Activated T-helper 17 cell treated with anti-CD3 and anti-CD28 coated beads, Interleukin-2, amount 50 U/mL, for 72 hours (primary cell): ENCODE measurements around the gene MED15. TPM values are rescaled to one million over a fixed set of nuclear protein-coding genes. Genes with fewer than 3 reads are reported as not detected.
"Not testable (repeated sequence)": the region's sequence is repeated elsewhere in the genome, so short reads cannot be mapped to it uniquely, and the experiment has no call there.

Source experiments
- ATAC-seq: fragments of 150-1000 bp; cut with Tn5 transposase; replicated peaks from 2 replicates; pipeline ENCODE4 v1.10.0; 2021; ENCODE audit warnings: mild to moderate bottlenecking, moderate library complexity
- H3K27ac Mint-ChIP-seq: one replicate; pipeline ENCODE4 v1.8.0; 2022; ENCODE audit warnings: mixed read lengths
- H3K27me3 Mint-ChIP-seq: one replicate; pipeline ENCODE4 v1.8.0; 2022; ENCODE audit warnings: mixed read lengths
- H3K36me3 Mint-ChIP-seq: one replicate; pipeline ENCODE4 v1.8.0; 2022; ENCODE audit warnings: low read depth, mild to moderate bottlenecking, mixed read lengths
- H3K4me1 Mint-ChIP-seq: one replicate; pipeline ENCODE4 v1.8.0; 2022; ENCODE audit warnings: mixed read lengths
- H3K4me3 Mint-ChIP-seq: one replicate; pipeline ENCODE4 v1.8.0; 2022; ENCODE audit warnings: mild to moderate bottlenecking, mixed read lengths
- H3K9me3 Mint-ChIP-seq: one replicate; pipeline ENCODE4 v1.8.0; 2022; ENCODE audit warnings: mixed read lengths
- total RNA-seq, 2 donors: library from RNA; stranded (reverse); gene quantifications; one replicate each; pipeline ENCODE4 v1.2.3, GENCODE V29; 2022

Gene MED15
- total RNA-seq, 2 donors from 2014 or later: 115 to 118 TPM

DNA sequence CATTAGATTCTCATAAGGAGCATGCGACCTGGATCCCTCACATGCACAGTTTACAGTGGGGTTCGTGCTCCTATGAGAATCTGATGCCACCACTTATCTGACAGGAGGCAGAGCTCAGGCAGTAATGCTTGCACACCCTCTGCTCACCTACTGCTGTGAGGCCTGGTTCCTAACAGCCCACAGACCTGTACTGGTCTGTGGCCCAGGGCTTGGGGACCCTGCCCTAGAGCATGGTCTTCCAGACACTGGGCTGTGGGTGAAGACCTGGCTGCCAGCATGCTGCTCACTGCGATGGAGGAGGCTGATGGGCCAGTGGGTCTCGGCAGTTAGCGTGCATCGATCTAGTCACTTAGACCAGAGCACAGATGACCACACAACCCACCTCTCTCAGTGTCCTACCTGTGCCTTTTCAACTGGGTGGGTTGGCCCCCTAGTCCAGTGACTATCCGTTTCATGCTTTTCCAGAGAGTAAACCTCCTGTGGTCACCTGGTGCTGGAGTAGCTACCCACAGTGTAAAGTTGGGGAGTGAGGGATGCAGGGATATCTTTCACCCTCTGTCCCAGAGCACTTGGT lies 21.1 kb downstream of the MED15 start:
- Mint-ChIP-seq H3K4me1 (peaks cover 50% of the 10 kb centered on the region), H3K9me3 (no peaks in the 10 kb centered on the region), H3K36me3 (peaks cover 68% of the 10 kb centered on the region), H3K4me3 (peak overlapping the region; percentile 13), H3K27ac (peak overlapping the region; percentile 35), H3K27me3 (no peaks in the 10 kb centered on the region)
- ATAC-seq: no peak

- peaks cover 48% of the 10 kb centered on the region for H3K4me1 Mint-ChIP-seq
- H3K36me3 Mint-ChIP-seq: peaks cover 61% of the 10 kb centered on the region
- no peaks in the 10 kb centered on the region for H3K9me3 Mint-ChIP-seq
- peak overlapping the region; percentile 36 for H3K27ac Mint-ChIP-seq
- no peak overlapping the region for H3K4me3 Mint-ChIP-seq
- H3K27me3 Mint-ChIP-seq: no peaks in the 10 kb centered on the region
- ATAC-seq: no peak
Measured at GRCh38 chr22:20530368-20531153, 23.2 kb downstream of the MED15 start.

- Mint-ChIP-seq H3K27ac (no peak overlapping the region), H3K4me3 (no peak overlapping the region)
Measured at GRCh38 chr22:20531154-20531403, 23.7 kb downstream of the MED15 start.

DNA sequence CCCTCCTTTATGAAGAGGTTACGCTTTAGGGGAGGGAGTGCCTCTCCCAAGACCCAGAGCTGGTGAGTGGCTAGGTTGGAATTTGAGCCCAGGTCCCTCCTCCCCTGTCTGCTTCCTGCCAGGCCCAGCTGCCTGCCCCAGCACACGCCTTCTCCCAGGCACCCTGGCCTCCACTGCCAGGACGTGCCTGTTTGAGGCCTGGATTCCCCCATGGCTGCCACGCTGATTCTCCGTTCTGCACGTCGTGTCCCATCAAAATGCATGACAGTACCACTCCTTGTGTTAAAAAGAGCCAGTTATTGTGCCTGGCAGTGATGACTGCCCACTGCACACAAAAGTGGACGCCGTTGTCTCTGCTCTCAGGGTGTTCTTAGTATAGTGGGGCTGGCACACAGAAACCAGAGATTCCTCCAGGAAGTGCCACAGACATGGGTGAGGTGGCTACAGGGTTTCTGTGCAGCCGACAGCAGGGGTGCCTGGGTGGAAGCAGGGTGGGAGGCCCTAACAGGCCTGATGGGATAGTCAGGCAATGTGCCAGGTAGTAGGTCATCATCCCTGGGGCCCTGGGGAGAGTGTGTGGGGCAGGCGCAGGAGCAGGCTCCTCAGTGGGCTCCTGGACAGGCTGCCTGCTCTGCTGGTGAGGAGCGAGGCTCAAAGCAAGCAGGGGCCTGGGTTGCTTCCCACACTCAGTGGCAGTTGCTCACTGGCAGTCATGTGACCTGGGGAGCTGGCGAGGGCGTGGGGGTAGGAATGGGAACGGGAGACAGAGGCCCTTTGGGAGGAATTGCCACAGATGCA lies 24.2 kb downstream of the MED15 start:
- Mint-ChIP-seq H3K27ac (peak overlapping the region; percentile 87), H3K36me3 (peaks cover 56% of the 10 kb centered on the region), H3K27me3 (no peaks in the 10 kb centered on the region), H3K4me3 (no peak overlapping the region), H3K4me1 (peaks cover 42% of the 10 kb centered on the region), H3K9me3 (no peaks in the 10 kb centered on the region)
- ATAC-seq: no peak

More at GRCh38 chr22:20531154-20531403, 23.7 kb downstream of the MED15 start:
- no peak for ATAC-seq
- Mint-ChIP-seq H3K36me3 (peaks cover 59% of the 10 kb centered on the region), H3K27me3 (no peaks in the 10 kb centered on the region), H3K9me3 (no peaks in the 10 kb centered on the region), H3K4me1 (peaks cover 47% of the 10 kb centered on the region)

GRCh38 chr22:20532256-20532993 lies 25.0 kb downstream of the MED15 start:
- Mint-ChIP-seq H3K4me3 (no peak overlapping the region), H3K27ac (peak overlapping the region; percentile 87), H3K27me3 (no peaks in the 10 kb centered on the region), H3K4me1 (peaks cover 34% of the 10 kb centered on the region), H3K36me3 (peaks cover 54% of the 10 kb centered on the region), H3K9me3 (no peaks in the 10 kb centered on the region)
- no peak for ATAC-seq

DNA sequence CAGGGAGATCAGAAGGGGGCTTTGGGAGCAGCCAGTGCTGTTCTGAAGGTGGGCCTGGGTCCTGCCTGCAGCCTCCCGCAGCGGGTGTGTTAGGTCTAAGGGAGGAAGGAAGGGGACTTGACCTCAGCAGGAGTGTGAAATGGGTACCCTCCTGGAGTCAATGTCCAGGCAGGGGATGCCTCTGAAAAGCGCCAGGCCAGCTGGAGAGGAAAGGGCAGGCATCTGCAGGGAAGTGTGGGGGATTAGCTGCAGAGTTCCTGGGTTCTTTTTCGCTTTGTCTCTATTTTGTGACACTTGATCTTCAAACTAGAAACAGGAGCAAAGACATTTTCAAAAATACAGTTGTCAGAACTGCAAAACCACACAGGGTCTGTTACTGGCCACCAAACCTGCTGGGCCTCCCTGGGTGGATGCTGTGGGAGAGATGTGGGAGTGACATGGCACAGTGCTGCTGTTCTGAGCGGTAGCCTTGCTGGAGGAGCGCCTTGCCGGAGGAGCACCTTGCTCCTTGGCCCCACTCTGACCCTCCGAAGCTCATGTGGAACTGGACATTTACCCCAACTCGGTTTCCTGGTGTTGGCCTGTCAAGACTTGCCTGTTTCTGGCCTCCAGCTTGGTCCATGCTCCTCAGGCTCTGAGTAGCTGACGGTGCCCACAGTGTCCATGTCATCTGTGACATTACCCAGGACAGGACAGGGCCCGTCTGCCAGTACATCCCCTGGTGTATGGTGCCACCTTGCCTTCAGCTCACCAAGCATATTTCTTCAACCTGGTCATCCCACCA lies 25.9 kb downstream of the MED15 start:
- no peak for ATAC-seq
- Mint-ChIP-seq H3K4me3 (no peak overlapping the region), H3K27ac (peak overlapping the region; percentile 68), H3K9me3 (no peaks in the 10 kb centered on the region), H3K36me3 (peaks cover 54% of the 10 kb centered on the region), H3K27me3 (no peaks in the 10 kb centered on the region), H3K4me1 (peaks cover 30% of the 10 kb centered on the region)

- H3K4me3 Mint-ChIP-seq: no peak overlapping the region
- peak overlapping the region; percentile 68 for H3K27ac Mint-ChIP-seq
- H3K9me3 Mint-ChIP-seq: no peaks in the 10 kb centered on the region
- no peak for ATAC-seq
- peaks cover 30% of the 10 kb centered on the region for H3K4me1 Mint-ChIP-seq
- H3K27me3 Mint-ChIP-seq: no peaks in the 10 kb centered on the region
- H3K36me3 Mint-ChIP-seq: peaks cover 54% of the 10 kb centered on the region
Measured at GRCh38 chr22:20533879-20534265, 26.5 kb downstream of the MED15 start.

DNA sequence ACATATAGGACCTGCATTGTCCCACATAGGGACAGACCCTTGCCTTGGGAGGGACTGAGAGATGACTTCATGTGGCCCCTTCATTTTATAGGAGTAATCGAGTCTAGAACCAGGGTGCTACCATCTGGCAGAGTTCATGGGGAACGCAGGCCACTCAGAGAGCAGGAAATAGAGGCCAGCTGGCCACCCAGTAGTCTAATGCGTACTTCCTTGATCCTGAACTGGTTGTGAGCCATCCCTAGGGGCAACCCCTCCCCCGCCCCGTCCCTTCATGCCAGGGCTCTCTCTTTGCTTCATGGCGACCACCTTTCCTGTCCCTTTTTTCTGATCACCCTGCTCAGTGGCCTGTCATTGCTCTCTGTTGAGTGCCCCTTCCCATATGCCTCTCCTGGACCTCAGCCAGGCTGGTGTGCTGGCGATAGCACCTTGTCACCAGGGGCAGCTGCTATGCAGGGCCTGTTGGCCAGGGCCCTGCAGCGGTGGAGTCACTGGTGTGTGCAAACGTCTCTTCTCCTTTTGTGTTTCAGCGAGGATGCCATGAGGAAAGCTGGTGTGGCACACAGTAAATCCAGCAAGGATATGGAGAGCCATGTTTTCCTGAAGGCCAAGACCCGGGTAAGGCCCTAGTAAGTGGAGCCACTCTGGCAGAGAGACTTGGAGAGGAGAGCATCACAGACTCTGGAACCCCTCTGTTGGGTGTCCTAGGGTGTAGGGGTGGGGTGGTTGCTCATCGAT lies 29.3 kb downstream of the MED15 start:
- H3K27ac Mint-ChIP-seq: peak overlapping the region; percentile 23

DNA sequence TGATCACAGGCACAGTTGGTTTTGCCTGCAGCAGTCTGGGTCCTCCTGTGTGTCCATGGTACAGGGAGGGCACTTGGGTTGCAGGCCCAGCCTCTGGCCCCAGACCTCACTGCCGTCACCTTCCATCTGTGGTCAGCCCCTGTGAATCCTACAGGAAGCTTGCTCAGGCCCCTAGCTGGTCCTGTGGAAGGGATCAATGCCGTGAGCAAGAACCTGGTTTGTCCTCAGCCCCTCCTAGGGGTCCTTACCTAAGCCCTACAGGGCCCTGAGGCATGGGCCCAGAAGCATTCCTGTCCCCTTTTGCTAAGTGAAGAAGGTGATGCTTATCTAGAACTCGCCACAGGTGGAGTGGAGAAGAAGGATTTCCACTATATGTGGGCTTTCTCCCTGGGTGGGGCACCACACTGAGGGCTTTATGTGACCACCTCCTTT lies 29.9 kb downstream of the MED15 start:
- Mint-ChIP-seq H3K27ac (no peak overlapping the region), H3K4me3 (no peak overlapping the region), H3K36me3 (peaks cover 71% of the 10 kb centered on the region), H3K27me3 (no peaks in the 10 kb centered on the region), H3K9me3 (no peaks in the 10 kb centered on the region), H3K4me1 (peaks cover 14% of the 10 kb centered on the region)
- no peak for ATAC-seq

More for the DNA sequence above, 29.3 kb downstream of the MED15 start:
- Mint-ChIP-seq H3K27me3 (no peaks in the 10 kb centered on the region), H3K36me3 (peaks cover 70% of the 10 kb centered on the region), H3K4me3 (no peak overlapping the region), H3K4me1 (peaks cover 19% of the 10 kb centered on the region), H3K9me3 (no peaks in the 10 kb centered on the region)
- ATAC-seq: no peak

- Mint-ChIP-seq H3K27ac (no peak overlapping the region), H3K4me3 (no peak overlapping the region), H3K36me3 (peaks cover 75% of the 10 kb centered on the region), H3K9me3 (no peaks in the 10 kb centered on the region), H3K27me3 (no peaks in the 10 kb centered on the region), H3K4me1 (peaks cover 15% of the 10 kb centered on the region)
- no peak for ATAC-seq
Measured at GRCh38 chr22:20537983-20538382, 30.6 kb downstream of the MED15 start.

- H3K4me3 Mint-ChIP-seq, H3K4me1 Mint-ChIP-seq, H3K27me3 Mint-ChIP-seq, H3K9me3 Mint-ChIP-seq, H3K27ac Mint-ChIP-seq, ATAC-seq: not testable (repeated sequence)
- H3K36me3 Mint-ChIP-seq: peaks cover 77% of the 10 kb centered on the region
Measured at GRCh38 chr22:20538875-20539274, 31.5 kb downstream of the MED15 start.

DNA sequence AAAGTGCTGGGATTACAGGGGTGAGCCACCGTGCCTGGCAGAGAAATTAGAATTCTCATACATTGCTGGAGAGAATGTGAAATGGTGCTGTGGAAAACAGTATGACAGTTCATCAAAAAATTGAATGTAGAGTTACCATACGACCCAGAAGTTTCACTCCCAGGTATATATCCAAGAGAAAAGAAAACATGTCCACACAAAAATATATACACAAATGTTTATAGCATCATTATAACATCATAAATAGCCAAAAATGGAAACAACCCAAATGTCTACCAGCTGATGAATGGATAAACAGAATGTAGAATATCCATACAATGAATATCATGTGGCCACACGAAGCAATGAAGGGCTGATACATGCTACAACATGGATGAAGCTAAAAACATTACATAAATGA lies 34.6 kb downstream of the MED15 start:
- Mint-ChIP-seq H3K27me3 (no peaks in the 10 kb centered on the region), H3K27ac (no peak overlapping the region), H3K4me1 (peaks cover 17% of the 10 kb centered on the region), H3K4me3 (no peak overlapping the region), H3K9me3 (no peaks in the 10 kb centered on the region), H3K36me3 (peaks cover 94% of the 10 kb centered on the region)
- no peak for ATAC-seq

DNA sequence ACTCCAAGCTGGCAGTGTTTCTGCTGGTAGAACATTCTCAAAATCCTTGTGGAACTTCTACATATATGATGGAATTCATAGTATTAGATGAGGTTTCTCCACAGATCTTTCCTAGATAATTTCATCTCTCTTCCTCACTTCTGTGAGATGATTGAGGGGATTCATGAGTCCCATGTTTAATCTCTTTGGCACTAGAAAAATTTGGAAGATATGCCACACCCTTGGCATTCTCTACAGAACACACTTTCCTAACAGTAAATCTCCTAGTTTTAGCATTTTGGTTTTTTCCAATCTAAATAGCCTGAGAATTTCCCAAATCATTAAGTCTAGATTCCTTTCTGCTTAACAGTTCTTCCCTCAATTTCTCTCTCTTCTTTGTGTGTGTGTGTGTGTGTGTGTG lies 35.3 kb downstream of the MED15 start:
- H3K4me3 Mint-ChIP-seq: no peak overlapping the region
- peaks cover 88% of the 10 kb centered on the region for H3K36me3 Mint-ChIP-seq
- no peaks in the 10 kb centered on the region for H3K27me3 Mint-ChIP-seq
- ATAC-seq: no peak
- H3K9me3 Mint-ChIP-seq: no peaks in the 10 kb centered on the region
- H3K4me1 Mint-ChIP-seq: peaks cover 17% of the 10 kb centered on the region
- H3K27ac Mint-ChIP-seq: peak overlapping the region; percentile 38
